PFSK-1 (cell line): ENCODE data around the gene DIPK1C.

Source experiments
- POLR2AphosphoS5 ChIP-seq: IDR thresholded peaks from 2 replicates; pipeline ENCODE4 v1.6.1; 2012; ENCODE audit warnings: low read depth, mild to moderate bottlenecking, control low read depth, low read length, moderate library complexity
- REST ChIP-seq, 2 experiments: IDR thresholded peaks; 2 replicates each; pipeline versions ENCODE4 v1.6.1 to v1.8.0; 2011 to 2012; ENCODE audit warnings: low read depth in 2 of 2, low read length in 2 of 2, control low read depth in 1 of 2, inconsistent platforms in 1 of 2, mild to moderate bottlenecking in 1 of 2, moderate library complexity in 1 of 2; ENCODE audit not compliant: insufficient read depth in 1 of 2
- SIN3A ChIP-seq: IDR thresholded peaks from 2 replicates; pipeline ENCODE4 v1.6.1; 2012; ENCODE audit warnings: mild to moderate bottlenecking, low read length, moderate library complexity, borderline replicate concordance; ENCODE audit not compliant: insufficient read depth
- TAF1 ChIP-seq: IDR thresholded peaks from 2 replicates; pipeline ENCODE4 v1.6.1; 2012; ENCODE audit warnings: low read length, control low read depth, borderline replicate concordance; ENCODE audit not compliant: insufficient read depth

GRCh38 chr18:74463983-74464382, 6.9 kb upstream of the DIPK1C start:
- no peak for TF ChIP-seq POLR2AphosphoS5
- no peak for TF ChIP-seq TAF1
- TF ChIP-seq REST (IDR thresholded peaks at IDR 0.05; ENCODE audit: insufficient read depth in 1 of 2, low read depth in 2 of 2, low read length in 2 of 2), result no peak
- TF ChIP-seq SIN3A, result no peak
